Limb (tissue), 2 donors: ENCODE results near the gene APOF.
"Not testable (repeated sequence)": the region's sequence is repeated elsewhere in the genome, so short reads cannot be mapped to it uniquely, and the experiment has no call there.

Experiments
- DNase-seq, 2 donors: peaks; one replicate each; pipeline ENCODE4 v3.0.0-alpha.2; 2016; ENCODE audit errors: extremely low spot score in 2 of 2

The APOF gene, protein sequence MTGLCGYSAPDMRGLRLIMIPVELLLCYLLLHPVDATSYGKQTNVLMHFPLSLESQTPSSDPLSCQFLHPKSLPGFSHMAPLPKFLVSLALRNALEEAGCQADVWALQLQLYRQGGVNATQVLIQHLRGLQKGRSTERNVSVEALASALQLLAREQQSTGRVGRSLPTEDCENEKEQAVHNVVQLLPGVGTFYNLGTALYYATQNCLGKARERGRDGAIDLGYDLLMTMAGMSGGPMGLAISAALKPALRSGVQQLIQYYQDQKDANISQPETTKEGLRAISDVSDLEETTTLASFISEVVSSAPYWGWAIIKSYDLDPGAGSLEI

DNA sequence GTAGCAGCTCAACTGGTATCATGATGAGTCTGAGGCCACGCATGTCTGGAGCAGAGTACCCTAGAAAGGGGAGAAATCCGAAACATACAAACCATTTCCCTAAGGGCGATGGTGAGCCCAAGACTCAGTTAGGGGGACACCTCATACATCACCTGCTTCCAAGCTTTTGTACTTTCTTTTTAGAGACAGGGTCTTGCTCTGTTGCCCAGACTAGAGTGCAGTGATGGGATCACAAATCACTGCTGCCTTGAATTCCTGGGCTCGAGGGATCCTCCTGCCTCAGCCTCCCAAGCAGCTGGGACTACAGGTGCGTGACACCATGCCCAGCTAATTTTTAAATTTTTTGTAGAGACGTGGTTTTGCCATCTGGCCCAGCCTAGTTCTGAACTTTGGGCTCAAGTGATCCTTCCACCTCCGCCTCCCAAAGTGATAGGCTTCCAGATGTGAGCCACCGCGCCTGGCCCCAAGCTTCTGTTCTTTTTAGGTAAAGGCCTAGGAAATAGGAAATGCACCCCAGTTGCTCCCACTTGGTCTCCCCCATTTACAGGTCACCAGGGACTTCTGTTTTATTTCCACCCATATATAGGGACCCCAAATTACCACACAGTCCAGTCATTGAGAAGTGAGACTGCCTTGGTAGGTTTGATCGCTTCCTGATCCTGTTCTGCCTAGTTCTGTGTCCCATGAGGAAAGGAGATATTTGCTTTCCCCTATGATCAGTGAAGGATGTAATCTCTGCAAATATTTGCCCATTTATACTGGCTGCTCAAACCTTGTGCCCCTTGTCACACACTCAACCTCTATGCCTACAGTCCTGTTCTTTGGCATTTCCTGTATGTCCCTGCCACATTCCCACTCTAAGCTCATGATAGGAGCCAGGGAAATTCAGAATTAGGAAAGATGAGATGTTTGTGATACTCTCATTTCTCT lies at the start of gene APOF:
Gene APOF (minus strand): TSS at position 728 of the 930 bp plus-strand sequence. CDS start 112 bp downstream, at position 616.
- DNase-seq, result no peak

DNA sequence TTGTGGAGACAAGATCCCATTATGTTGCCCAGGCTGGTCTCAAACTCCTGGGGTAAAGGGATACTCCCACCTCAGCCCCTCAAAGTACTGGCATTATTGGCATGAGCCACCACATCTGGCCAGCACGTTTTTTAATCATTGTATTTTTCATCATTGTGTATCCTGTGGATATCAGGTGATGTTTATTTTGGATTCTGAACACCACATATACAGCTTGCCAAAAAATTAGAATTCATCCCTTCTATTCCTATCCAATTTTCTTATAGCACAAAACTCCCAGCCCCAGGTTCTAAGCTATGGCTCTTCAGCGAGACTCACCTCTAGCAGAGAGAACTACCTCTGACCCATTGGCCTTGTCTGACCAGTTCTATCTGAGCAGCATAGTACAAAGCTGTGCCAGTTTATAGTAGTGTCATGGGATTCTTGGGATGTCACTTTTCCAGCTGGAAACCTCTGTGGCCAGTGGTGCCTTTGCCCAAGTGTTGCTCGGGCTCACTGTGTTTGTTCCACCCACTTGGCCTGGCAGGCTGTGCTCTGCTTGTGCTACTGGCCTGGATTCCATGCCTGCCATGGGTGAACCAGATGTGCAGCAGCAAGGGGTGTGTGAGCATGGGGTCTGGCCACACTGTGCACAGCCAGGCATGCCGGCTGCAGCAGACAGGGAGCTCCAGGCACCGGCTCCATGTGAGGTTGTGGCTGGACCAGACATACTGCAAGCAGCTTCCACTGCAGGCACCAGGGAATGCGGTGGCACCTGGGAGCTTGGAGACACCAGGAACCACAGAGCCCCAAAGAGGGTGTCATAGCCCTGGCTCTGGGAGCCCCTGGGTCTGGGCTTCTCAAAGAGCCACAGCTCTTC lies 49.4 kb upstream of the APOF start:
- DNase-seq, result no peak

DNA sequence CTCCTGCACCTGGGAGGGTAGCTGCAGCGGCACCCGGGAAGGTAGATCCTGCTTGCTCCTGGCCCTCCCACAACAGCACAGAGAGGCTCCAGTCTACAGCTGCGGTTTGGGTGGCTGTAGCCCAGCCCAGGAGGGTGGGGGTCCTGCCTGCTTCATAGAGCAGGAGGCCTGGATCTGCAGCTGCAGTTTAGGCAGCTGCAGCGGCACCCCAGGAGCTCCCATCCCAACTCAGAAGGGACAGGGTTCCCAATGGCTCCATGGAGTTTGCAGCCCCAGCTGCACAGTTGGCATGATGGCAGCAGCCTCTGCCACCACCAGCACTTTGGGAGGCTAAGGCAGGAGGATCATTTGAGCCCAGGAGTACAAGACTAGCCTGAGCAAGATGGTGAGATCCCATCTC lies 48.1 kb upstream of the APOF start:
- DNase-seq, result no peak

DNA sequence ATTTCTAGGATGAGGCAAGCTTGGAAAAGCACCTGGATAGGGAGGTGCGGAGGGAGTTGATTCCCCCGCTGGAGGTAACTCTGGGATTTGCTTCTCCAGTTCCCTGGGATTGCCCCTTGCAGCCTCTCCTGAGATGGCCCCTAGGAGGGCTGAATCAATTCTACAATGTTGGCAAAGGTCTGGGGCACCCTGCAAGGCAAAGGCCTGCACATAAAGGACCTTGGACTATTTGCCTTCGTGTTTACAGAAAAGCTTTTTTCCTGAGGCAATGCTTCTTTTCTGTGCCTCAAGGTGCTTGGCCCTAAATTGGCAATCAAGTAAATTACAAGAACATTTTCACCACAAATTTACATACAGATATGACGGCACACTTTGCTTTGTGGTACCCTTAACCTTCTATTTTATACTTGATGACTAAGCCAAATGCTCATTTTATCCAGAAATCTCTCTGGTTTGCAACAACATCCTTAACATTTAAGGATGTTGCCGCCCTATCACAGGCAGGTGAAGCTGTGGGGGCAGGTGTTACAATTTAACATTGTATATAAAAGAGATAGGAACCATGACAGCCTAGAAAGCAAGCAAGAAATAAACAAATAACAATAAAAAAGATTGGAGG lies 46.3 kb upstream of the APOF start:
- no peak for DNase-seq

DNA sequence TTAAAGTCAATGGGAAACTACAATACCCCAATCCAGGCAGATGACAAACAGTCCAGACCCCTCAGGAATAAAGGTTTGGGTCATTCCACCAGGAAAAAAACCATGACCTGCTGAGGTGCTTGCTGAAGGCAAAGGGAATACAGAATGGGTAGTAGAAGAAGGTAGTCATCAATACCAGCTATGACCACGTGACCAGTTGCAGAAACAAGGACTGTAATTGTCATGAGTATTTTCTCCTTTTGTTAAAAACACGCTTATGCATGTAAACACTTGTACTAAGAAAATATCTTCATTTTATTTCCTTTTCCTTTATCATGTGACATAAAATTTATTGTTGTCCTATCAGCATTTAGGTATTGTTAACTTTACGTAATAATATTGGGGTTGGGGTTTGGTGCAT lies 41.6 kb upstream of the APOF start:
- DNase-seq, result not testable (repeated sequence)

DNA sequence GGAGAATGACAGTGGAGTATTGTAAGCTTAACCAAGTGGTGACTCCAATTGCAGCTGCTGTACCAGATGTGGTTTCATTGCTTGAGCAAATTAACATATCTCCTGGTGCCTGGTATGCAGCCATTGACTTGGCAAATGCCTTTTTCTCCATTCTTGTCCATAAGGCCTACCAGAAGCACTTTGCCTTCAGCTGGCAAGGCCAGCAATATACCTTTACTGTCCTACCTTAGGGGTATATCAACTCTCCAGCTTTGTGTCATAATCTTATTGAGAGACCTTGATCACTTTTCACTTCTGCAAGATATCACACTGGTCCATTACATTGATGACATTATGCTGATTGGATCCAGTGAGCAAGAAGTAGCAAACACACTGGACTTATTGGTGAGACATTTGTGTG lies 39.0 kb upstream of the APOF start:
- DNase-seq, result not testable (repeated sequence)

DNA sequence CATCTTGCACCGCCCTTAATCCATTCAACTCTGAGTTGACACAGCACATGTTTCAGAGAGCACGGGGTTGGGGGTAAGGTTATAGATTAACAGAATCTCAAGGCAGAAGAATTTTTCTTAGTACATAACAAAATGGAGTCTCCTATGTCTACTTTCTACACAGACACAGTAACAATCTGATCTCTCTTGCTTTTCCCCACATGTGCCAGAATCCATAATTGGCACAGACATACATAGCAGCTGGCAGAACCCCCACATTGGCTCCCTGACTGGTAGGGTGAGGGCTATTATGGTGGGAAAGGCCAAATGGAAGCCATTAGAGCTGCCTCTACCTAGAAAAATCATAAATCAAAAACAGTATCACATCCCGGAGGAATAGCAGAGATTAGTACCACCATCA lies 38.5 kb upstream of the APOF start:
- not testable (repeated sequence) for DNase-seq

DNA sequence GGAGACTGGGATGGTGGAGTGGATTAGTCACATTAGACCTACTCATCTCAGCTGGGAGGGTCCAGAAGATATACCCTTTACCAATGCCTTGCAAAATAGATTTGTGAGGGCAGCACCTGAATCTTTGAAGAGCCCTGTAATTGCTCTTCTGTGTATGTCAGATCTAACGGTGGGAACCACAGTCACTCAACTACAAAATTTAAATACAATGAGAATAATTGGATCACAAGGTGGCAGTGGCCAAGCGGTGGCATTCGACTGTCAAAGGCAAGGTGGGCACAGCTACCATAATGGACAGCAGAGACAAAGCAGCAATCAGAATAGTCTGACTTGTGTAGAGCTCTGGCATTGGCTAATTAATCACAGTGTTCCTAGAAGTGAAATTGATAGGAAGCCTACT lies 36.8 kb upstream of the APOF start:
- not testable (repeated sequence) for DNase-seq

DNA sequence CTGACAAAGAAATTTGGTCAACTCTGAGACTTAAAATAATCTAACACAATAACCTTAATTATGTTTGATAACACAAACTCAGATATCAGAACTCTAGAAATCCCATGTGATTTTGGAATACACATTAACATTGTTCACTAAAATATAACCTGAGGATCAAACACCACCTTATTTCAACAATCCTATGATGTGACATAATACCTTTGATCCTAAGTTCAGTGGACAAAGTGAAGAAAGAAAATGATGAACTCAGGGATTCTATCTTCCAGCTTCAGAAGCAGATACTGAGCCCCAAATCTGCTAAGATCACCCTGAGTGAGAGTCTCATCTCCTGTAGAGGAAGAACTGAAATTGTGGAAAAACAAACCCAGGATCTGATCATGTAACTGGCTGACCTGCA lies 35.7 kb upstream of the APOF start:
- DNase-seq, result no peak

DNA sequence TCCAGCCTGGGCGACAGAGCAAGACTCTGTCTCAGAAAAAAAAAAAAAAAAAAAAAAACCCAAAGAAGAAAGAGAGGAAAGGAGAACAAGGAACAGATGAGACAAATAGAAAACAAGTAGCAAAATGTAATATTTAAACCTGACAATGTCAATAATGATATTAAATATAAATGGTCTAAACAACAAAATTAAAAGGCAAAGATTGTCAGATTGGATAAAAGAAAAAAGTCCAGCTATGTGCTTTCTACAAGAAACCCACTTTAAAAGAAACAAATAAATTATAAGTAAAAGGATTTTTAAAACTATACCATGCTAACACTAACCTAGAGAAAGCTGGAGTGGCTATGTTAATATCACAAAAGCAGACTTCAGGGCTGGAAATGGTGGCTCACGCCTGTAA lies 29.7 kb upstream of the APOF start:
- DNase-seq, result no peak

DNA sequence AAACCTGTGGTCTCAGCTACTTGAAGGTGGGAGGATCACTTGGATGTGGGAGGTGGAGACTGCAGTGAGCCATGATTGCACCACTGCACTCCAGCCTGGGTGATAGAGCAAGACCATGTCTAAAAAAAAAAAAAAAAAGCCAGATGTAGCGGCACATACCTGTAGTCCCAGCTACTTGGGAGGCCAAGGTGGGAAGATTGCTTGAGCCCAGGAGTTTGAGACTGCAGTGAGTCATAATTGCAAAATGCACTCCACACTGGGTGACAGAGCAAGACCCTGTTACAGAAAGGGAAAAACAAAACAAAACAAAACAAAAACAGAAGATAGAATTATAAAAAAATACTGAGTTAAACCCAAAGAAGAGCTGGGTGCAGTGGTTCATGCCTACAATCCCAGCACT lies 29.1 kb upstream of the APOF start:
- DNase-seq, result no peak

DNA sequence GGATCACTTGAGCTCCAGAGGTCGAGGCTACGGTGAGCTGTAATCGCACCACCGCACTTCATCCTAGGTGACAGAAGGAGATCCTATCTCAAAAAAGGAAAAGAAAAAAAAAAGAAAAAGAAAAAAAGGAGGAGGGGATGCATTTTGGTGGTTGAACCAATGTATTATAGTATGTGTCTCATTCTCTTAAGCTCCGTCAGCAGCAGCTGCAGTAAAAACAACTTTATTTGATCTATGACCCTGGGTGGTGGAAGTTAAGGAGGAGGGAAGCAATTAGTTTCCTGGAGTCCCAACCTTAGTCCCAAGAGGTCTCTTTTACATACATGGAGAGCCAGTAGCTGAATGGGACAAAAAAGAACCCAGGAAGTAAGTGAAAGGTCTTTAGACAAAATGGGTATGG lies 26.8 kb upstream of the APOF start:
- DNase-seq, result no peak

DNA sequence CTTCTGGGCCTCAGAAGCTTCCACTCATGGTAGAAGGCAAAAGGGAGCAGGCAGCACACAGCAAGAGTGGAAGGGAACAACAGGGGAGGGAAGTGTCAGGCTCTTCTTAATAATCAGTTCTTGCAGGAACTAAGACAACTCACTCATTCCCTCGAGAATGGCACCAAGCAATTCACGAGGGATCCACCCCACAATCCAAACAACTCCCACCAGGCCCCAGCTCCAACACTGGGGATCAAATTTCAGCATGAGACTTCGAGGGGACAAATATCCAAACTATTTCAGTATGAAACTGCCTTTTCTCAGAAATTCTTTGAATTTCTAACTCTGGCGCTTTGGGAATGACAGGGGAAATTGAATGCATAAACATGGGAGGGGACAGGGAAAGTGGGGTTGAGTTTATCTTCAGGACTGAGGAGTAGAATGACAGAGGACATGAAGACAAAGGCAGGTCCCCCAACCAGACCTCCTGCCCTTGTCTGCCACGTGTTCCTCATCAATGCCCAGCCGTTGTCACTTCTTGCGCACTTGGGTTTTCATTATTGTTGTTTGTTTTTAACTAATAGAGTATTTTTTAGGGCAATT lies 24.6 kb upstream of the APOF start:
- no peak for DNase-seq

DNA sequence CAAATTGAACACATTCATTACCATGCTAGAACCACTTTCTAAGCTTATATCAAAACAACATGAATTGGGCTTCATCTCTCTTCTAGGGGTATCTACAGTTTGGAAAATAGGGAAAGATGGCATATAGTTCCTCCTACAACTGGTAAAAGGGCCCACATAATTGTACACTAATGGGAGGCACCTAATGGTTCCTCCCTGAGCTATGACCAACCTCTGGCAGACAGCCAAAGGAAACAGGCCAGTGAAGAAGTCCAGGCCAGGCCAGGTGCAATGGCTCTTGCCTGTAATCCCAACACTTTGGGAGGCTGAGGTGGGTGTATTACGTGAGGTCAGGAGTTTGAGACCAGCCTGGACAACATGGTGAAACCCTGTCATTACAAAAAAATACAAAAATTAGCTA lies 23.2 kb upstream of the APOF start:
- no peak for DNase-seq

DNA sequence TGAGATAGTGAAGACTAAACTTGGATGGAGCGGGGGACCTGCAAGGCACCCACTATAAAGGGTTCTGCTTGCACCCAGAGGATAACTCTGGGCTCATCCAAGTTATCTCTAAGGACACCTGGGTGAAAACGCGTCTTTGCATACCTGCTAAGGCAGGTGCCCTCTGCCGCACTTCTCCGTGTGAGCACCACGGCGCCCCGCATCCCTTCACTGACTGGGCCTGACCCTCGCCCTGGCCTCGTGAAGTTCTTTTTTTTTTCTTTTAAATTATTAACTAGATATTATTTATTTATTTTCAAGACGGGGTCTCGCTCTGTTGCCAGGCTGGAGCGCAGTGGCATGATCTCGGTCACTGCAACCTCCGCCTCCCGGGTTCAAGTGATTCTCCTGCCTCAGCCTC lies 20.0 kb upstream of the APOF start:
- no peak for DNase-seq

DNA sequence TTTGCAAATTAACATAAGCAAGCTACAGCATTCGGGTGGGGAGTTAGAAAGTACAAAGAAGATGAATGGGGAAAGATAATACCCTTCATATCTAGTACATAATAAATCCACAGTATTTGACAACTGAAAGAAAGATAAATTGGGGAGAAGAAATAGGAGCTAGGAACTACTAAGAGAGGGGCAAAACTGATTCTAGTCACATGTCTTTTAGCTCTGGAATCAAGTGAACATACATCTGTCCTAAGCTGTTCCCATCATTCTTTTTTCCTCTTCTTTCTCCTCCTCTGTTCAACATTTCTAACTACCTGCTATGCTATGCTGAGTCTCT lies 15.3 kb upstream of the APOF start:
- DNase-seq, result no peak

DNA sequence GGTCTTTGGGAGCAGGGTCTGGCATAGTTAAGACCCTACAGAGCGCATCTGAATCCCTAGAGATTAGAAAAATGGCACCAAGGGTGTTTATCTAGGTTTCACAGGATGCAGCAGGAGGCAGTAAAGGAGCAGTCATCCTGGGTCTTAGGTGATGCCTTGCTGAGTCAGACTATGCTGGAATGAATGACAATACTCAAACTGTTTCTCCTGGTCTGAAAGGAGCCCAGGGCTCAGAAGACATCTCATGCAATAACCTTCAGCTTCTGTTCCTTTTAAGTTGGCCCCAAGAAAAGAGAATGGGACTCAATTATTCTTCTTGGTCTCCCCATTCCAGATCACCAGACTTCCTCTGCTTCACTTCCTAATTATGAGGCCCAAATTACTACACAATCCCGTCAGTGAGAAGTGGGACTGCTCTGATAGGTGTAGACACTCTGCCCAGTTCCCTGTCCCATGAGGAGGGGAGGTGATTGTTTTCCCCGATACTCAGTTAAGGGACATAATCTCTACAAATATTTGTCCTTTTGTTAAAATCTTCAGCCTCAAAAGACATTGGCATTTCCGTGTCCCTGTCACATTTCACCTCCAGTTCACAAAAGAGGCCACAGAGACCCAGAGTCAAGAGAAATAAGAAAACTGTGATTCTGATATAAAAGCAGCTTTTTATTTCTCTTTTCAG lies 14.8 kb upstream of the APOF start:
- no peak for DNase-seq

DNA sequence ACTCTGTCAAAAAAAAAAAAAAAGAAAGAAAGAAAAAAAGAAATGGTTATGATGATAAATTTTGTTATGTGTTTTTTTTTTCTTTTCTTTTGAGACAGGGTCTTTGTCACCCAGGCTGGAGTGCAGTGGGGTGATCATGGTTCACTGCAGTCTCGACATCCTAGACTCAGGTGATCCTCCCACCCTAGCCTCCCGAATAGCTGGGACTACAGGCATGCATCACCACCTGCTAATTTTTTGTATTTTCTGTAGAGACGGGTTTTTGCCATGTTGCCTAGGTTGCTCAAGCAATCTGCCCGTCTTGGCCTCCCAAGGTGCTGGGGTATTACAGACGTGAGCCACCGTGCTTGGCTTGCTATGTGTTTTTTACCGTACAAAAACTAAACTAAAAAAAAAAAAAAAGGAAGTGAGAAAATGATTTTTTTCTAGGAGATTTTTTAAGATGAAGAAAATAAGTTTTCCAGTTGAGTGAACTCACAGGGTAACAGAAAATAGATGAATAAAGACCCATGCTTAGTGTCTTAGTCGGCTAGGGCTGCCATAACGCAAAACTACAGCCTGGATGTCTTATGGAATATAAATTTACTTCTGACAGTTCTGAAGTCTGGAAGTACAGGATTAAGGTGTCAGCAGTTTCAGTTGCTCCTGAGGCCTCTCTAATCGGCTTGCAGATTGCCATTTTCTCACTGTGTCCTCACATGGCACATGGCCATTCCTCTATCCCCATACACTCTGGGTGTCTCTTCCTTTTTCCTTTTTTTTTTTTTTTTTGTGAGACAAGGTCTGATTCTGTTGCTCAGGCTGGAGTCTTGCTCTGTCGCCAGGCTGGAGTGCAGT lies 13.2 kb upstream of the APOF start:
- no peak for DNase-seq

DNA sequence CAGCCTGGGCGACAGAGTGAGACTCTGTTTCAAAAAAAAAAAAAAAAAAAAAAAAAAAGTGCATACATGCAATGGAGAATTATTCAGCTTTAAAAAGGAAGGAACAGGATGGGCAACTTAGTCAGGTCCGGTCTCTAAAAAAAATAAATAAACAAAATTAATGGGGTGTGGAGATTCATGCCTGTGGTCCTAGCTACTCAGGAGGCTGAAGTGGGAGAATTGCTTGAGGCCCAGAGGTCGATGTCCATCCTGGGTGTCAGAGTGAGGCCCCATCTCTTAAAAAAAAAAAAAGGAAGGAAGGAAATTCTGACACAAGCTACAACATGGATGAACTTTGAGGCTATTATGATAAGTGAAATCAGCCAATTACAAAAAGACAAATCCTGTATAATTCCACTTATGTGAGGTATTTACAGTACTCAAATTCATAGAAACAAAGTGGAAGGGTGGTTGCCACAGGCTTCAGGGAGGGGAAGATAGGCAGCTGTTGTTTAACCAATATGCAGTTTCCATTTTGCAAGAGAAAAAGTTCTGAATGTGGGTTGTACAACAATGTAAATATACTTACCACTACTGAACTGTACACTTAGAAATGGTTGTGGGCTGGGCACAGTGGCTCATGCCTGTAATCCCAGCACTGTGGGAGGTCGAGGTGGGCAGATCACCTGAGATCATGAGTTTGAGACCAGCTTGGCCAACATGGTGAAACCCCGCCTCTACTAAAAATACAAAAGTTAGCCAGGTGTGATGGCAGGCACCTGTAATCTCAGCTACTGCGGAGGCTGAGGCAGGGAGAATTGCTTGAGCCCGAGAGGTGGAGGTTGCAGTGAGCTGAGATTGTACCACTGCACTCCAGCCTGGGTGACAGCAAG lies 12.3 kb upstream of the APOF start:
- DNase-seq, result no peak
